Bone marrow (tissue), 2 donors: Measurements from ENCODE around the gene TRAP1.

ENCODE experiments used
- DNase-seq, 2 donors: peaks; one replicate each; lab custom pipeline; 2025; lab: John Stamatoyannopoulos, UW

TRAP1 gene

DNA sequence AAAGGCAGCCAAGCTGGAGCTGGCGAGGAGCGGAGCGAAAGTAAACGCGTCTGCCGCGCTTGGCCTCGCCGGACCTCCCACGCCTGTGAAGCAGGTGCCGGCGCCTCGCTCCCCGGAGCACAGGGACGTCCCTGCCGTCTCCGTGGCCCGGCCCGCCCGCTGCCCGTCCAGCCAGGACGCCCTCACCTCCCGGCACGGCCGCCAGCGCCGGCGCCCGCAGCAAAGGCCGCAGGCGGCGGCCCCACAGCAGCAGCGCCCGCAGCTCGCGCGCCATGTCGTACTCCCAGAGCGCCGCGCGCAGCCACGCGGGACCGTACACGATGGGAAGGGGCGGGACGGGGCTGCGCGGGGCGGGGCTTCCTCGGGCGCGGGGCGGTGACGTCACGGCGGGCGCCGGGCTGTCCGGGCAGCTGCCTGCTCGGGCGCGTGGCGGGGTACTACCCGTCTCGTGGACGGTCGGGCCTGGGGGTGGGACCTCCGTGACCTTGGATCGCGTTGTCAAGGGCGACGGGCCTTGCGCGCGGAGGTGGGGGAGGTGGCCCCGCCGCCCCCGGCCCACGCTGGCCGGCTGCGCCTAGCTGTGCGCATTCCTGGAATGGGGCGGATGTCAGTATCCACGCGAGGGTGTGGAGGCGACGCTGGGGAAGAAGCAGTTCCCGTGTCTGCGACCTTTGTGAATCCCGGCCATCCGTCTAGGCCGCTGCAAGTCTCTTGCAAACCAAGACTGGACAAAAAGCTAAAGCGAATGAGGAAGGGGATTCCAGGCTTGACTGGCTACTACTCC, at the start of gene TRAP1:
TRAP1 (minus strand) TSS at position 290 of the 784 bp plus-strand sequence; CDS start at position 274, 16 bp downstream.
- peak; percentile 43 to 85 for DNase-seq

DNA sequence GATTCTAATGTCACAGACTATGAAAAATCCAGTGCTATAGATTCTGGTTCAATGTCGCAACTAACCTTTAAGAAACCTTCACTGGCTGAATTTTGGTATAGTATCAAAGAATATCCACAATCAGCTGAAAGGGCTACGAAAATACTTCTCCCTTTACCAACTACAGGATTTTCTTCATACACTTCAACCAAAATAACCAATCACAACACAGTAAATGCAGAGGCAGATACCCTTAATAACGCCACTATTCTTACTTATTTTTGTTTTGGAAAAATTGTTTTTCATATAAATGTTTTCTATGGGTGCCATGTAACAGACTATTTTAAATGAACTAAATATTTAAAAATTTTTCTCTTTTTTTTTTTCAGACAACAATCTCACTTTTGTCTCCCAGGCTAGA, 48.9 kb upstream of the TRAP1 start:
- no peak for DNase-seq

DNA sequence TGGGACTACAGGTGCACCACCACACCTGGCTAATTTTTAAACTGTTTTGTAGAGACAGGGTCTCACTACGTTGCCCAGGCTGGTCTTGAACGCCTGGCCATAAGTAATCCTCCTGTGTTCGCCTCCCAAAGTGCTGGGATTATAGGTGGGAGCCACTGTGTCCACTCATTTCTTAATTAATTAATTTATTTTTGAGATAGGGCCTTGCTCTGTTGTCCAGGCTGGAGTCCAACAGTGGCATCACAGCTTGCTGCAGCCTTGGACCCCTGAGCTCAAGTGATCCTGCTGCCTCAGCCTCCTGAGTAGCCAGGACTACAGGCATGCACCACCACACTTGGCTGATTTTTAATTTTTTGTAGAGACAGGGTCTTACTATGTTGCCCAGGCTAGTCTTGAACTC, 47.1 kb upstream of the TRAP1 start:
- DNase-seq, result no peak

DNA sequence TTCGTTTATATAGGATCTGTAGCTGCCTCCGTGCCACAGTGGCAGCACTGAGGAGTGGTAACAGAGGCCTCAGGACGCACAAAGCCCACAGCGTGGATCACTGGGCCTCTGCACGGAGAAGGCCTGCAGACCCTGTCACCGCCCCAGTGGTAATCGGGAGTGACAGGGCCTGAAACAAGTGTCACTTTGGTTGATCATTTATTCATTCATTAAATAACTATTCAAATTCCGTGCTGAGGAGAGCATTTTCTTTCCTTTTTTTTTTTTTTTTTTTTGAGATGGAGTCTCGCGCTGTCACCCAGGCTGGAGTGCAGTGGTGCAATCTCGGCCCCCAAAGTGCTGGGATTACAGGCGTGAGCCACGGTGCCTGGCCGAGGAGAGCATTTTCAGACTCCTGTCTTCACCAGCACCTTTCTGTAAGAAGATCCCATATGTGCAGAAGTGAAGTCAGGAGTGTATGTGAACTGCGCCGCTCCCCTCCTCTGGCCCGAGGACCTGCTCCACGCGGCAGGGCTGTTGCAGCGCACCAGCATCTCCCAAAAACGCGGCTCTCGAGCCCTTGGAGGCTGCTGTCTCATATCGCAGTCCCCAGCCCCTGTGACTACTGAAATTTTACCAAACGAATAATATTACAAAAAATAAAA, 44.9 kb upstream of the TRAP1 start:
- DNase-seq, result no peak

- no peak for DNase-seq
Measured at GRCh38 chr16:3761375-3762106, 44.2 kb upstream of the TRAP1 start.

- no peak for DNase-seq
Measured at GRCh38 chr16:3760518-3760917, 43.2 kb upstream of the TRAP1 start.

DNA sequence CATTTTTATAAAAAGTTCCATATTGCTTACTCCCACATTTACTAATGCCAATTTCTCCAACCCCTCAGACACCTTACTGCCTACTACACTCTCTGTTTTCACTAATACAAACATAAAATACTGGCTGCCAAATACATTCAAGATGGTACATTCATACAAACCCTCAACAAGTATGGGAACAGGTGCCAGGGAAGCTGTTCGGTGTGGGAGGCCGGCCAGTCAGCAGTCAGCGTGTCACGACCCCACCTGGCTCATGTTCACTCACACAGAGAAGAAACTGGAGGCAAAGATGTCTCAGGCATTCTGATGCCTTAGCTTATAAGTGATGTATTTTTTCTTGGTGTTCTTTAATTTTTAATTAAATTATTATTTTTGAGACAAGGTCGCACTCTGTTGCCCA, 42.4 kb upstream of the TRAP1 start:
- no peak for DNase-seq

DNA sequence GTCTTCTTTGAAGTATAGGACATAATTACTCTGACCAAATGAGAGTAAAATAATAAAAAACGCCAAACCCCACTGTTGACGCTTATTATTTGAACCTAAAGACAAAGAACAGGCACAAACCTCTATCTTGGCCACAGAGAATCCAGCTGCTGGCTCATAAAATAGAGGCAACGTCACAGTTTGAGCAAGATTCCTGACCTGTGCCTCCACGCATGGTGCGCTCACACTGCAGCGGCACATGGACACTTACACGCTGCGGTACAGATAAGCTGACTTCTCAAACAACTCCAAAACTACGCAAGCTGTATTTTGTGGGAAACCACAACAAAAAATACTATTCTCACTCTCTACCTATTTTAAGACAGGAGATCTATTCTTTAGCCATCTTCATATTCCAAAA, 38.8 kb upstream of the TRAP1 start:
- DNase-seq, result no peak

- DNase-seq, result no peak
Measured at GRCh38 chr16:3755249-3755648, 37.9 kb upstream of the TRAP1 start.

DNA sequence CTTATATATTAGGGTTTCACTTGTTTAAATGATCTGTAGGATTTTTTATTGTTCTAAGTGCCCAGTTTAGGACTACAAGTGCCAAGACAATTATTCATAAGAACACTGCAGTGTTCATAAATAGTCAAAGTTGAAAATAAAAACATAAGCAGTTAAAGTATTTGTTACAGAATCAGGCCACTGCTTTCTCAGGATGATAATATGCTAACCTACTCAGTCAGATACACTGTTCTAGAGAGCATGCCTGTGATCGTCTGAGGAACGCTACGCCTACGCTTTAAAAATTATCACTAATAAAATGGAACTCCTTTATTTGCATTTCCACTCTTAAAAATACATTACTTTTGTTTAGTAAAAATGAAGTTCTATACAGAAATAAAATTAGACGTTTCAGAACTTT, 37.4 kb upstream of the TRAP1 start:
- no peak for DNase-seq

DNA sequence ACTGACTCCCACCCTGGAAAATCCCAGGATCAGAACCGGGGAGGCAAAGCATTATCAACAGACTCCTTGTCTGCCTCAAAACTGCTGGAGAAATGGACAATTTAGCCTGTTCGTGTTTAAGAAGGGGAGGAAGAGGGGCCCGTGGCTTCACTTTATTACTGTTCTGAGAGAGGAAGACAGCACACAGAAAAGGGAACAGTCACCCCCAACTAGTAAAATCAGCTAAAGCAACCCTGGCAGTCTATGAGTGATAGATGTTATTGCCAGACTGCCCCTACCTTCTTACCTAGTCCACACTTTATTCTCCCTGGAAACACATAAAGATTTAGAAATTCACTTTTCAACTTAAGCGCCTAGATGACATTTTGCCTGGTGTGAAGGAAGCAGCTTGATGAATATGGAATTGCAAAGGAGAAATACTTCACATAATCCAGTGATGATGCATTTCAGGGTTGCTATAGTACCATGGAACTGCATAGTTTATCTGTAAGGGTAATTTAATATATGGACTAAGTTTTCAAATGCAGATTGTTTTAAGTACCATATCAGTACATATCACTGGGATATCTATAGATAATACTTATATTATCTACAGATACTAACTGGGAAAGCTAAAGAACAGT, 36.9 kb upstream of the TRAP1 start:
- DNase-seq, result no peak

DNA sequence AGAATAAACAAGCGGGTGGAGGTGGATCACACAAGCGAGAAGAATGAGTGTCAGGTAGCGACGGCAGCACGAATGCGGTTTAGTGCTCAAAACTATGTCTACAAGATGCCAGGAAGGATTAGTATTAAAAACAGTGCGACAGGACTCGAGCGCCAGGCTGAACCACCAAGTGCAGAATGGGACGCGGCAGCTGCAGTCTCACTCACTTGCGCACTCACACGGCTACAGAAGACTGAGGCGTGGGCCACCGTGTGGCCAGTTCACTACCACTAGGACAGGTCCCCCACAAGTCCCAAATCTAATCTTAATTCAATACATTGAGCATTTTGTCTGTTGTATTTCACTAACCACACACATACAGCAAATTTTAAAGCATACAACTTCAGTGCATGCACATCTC, 35.7 kb upstream of the TRAP1 start:
- DNase-seq, result no peak

GRCh38 chr16:3751878-3752277, 34.6 kb upstream of the TRAP1 start:
- DNase-seq, result no peak

- DNase-seq, result no peak
Measured at GRCh38 chr16:3748307-3748706, 31.0 kb upstream of the TRAP1 start.

- no peak for DNase-seq
Measured at GRCh38 chr16:3745751-3746355, 28.5 kb upstream of the TRAP1 start.

DNA sequence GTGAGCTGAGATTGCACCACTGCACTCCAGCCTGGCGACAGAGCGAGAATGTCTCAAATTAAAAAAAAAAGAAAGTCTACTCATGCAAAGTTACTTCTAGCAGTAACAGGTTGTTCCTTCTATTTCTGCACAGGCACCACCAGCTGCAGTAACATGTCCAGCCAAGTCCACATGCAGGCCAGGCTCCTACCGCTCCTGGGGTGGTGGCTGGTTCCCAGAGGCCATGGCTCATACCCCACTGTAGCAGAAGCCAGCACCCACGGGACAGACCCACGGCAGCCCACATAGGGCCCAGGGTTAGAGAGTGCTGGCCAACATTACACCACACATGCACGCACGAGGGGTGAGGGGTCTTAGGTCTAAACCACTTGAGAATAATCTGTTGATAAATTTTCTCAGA, 26.7 kb upstream of the TRAP1 start:
- no peak for DNase-seq

DNA sequence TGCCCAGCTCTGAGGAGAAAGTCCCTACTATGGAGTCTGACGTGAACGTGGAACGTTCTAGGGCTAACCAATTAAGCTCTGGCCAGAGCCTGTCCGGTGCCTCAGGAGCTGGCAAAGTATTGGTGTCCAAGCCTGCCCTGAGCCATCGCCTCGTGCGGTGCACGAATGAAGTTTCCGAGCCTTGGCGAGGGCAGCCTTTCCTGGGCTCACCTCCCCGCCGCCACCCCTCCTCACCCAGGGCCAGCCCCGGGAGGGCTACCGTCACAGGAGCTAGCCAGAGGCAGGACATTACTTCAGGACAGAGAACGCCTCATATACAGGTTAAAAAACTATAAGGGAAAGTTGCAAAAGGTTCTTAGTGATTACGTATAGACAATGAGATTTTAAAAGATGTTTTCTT, 23.6 kb upstream of the TRAP1 start:
- DNase-seq, result no peak

- no peak for DNase-seq
Measured at GRCh38 chr16:3740186-3740585, 22.9 kb upstream of the TRAP1 start.

GRCh38 chr16:3739636-3740035, 22.3 kb upstream of the TRAP1 start:
- DNase-seq, result no peak

GRCh38 chr16:3738541-3738940, 21.2 kb upstream of the TRAP1 start:
- no peak for DNase-seq

GRCh38 chr16:3738128-3738527, 20.8 kb upstream of the TRAP1 start:
- DNase-seq, result no peak

DNA sequence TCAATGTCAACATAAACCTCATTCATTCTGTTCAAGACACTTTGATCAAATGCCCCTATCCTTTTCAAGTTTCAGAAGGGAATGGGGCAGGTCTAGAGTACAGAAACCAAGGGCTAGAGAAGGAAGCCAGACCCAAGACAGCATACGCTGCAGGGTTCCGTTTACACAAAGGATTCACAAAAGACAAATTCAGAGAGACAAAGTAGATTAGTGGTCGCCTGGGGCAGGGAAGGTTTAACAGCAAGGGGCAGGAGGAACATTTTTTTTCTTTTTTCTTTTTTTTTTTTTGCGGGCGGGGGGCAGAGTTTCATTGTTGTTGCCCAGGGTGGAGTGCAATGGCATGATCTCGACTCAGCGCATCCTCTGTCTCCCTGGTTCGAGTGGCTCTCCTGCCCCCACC, 19.9 kb upstream of the TRAP1 start:
- no peak for DNase-seq
